Measurements from ENCODE around the gene LIX1L. TPM values are rescaled to one million over a fixed set of nuclear protein-coding genes. Genes with fewer than 3 reads are reported as not detected.

Gene LIX1L
- total and polyA plus RNA-seq, 2 of the 13 experiments (the other 11 are each of a cell fraction or from before 2014, with no cell fraction given): 8.1 to 24.9 TPM

DNA sequence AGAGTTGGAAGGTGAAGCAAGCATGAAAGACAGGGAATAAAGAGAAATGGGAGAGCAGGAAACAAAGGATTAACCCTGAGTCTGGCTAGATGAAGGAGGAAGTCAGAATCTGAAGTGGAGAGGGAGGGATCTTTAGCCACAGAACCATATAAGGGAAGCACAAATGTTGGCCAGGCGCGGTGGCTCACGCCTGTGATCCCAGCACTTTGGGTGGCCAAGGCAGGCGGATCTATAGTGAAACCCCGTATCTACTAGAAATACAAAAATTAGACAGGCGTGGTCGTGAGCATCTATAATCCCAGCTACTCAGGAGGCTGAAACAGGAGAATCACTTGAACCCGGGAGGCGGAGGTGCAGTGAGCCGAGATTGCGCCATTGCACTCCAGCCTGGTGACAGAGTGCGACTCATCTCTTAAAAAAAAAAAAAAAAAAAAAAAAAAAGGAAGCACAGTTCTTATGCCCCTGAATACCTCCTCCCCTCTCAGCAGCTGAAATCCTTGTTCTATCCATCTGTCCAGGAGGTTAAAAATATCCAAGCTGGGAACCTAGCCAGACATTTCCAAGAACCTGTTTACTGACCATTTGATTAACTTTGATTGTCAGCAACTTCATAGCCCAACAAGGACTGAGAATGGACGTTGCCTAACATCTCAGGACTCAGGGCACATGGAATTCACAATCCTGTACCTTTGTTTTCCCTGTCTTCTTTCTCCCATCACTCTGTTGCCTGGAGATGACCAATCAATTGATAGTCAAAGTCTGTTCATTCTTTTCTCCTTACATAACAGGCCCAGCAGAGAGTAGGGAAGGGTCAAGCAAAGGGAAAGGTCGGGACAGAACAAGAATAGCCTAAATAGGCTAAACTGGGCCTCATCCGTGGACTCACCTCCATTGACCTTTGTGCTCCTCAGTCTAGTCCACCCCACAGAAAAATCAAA is 28.0 kb upstream of the LIX1L start (continued):
- TF ChIP-seq RBM22 (optimal IDR thresholded peaks at IDR 0.05; ENCODE audit: low read length) (no peak), RCOR2 (CRISPR knock-in tag; IDR thresholded peaks at IDR 0.05) (peak; percentile 78; the same call in 1 of the 2 replicates), FOXA3 (CRISPR knock-in tag; IDR thresholded peaks at IDR 0.05) (no peak), ZNF34 (CRISPR knock-in tag; IDR thresholded peaks at IDR 0.05; ENCODE audit: borderline replicate concordance) (no peak), GTF3A (CRISPR knock-in tag; conservative IDR thresholded peaks at IDR 0.05) (no peak), TBX3 (IDR thresholded peaks at IDR 0.05; ENCODE audit: borderline replicate concordance) (no peak), ZNF691 (CRISPR knock-in tag; IDR thresholded peaks at IDR 0.05; ENCODE audit: borderline replicate concordance, low read depth) (no peak), ZNF331 (CRISPR knock-in tag; IDR thresholded peaks at IDR 0.05) (no peak), SETDB1 (CRISPR knock-in tag; IDR thresholded peaks at IDR 0.05; ENCODE audit: borderline replicate concordance) (no peak), GMEB2 (CRISPR knock-in tag; IDR thresholded peaks at IDR 0.05; ENCODE audit: low read depth) (no peak), ZNF580 (CRISPR knock-in tag; IDR thresholded peaks at IDR 0.05; ENCODE audit: borderline replicate concordance, low read depth) (no peak), IKZF1 (IDR thresholded peaks at IDR 0.05) (no peak), HNF4G (IDR thresholded peaks at IDR 0.05; ENCODE audit: borderline replicate concordance, low read depth, low read length) (peak; percentile 53), HNF4G (CRISPR knock-in tag; IDR thresholded peaks at IDR 0.05; ENCODE audit: borderline replicate concordance, low read depth) (no peak), ZKSCAN5 (CRISPR knock-in tag; IDR thresholded peaks at IDR 0.05) (no peak), ZNF234 (CRISPR knock-in tag; conservative IDR thresholded peaks at IDR 0.05) (no peak), ZNF232 (CRISPR knock-in tag; IDR thresholded peaks at IDR 0.05; ENCODE audit: borderline replicate concordance) (no peak), ZNF572 (CRISPR knock-in tag; IDR thresholded peaks at IDR 0.05) (no peak), ZNF569 (CRISPR knock-in tag; IDR thresholded peaks at IDR 0.05; ENCODE audit: borderline replicate concordance) (no peak), MLX (CRISPR knock-in tag; IDR thresholded peaks at IDR 0.05) (no peak), JDP2 (CRISPR knock-in tag; IDR thresholded peaks at IDR 0.05; ENCODE audit: borderline replicate concordance) (no peak), GATAD2A (CRISPR knock-in tag; IDR thresholded peaks at IDR 0.05) (0 out of 2 replicates have a peak, but pooled peaks have one; percentile 27)
- TF ChIP-seq, protein P1, sequence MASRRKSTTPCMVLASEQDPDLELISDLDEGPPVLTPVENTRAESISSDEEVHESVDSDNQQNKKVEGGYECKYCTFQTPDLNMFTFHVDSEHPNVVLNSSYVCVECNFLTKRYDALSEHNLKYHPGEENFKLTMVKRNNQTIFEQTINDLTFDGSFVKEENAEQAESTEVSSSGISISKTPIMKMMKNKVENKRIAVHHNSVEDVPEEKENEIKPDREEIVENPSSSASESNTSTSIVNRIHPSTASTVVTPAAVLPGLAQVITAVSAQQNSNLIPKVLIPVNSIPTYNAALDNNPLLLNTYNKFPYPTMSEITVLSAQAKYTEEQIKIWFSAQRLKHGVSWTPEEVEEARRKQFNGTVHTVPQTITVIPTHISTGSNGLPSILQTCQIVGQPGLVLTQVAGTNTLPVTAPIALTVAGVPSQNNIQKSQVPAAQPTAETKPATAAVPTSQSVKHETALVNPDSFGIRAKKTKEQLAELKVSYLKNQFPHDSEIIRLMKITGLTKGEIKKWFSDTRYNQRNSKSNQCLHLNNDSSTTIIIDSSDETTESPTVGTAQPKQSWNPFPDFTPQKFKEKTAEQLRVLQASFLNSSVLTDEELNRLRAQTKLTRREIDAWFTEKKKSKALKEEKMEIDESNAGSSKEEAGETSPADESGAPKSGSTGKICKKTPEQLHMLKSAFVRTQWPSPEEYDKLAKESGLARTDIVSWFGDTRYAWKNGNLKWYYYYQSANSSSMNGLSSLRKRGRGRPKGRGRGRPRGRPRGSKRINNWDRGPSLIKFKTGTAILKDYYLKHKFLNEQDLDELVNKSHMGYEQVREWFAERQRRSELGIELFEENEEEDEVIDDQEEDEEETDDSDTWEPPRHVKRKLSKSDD (CRISPR knock-in tag; IDR thresholded peaks at IDR 0.05; ENCODE audit: low read depth): no peak
- TF ChIP-seq, protein P2, sequence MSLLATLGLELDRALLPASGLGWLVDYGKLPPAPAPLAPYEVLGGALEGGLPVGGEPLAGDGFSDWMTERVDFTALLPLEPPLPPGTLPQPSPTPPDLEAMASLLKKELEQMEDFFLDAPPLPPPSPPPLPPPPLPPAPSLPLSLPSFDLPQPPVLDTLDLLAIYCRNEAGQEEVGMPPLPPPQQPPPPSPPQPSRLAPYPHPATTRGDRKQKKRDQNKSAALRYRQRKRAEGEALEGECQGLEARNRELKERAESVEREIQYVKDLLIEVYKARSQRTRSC (CRISPR knock-in tag; IDR thresholded peaks at IDR 0.05; ENCODE audit: low read depth): no peak

All from HepG2 (cell line).